ENCODE measurements around the gene PRSS36. TPM values are rescaled to one million over a fixed set of nuclear protein-coding genes. Genes with fewer than 3 reads are reported as not detected.

PRSS36 gene
- polyA plus RNA-seq, 1 donor = 2.0 TPM

GRCh38 chr16:31134091-31134571, 15.7 kb downstream of the PRSS36 start:
- peak in 1 of 2 donors; percentile 26 for DNase-seq
- Histone ChIP-seq H3K9me3 (ENCODE audit: control insufficient read depth, low read depth, low read length) (no peaks in the 10 kb centered on the region), H3K4me3 (ENCODE audit: low read length) (peak overlapping the region; percentile 80), H3K4me1 (ENCODE audit: control insufficient read depth, insufficient read depth, low read length) (peaks cover 71% of the 10 kb centered on the region), H3K27me3 (ENCODE audit: control insufficient read depth, insufficient read depth, low read length) (no peaks in the 10 kb centered on the region), H3K27ac (ENCODE audit: low read length) (peak overlapping the region; percentile 97), H3K36me3 (ENCODE audit: control insufficient read depth, insufficient read depth, low read length) (peaks cover 50% of the 10 kb centered on the region)
- no CpG with 5 or more reads among the region's 5 CpGs for WGBS (ENCODE audit: insufficient coverage, low lambda C conversion rate)

- no peaks in the 10 kb centered on the region for H3K27me3 ChIP-seq (ENCODE audit: control insufficient read depth, insufficient read depth, low read length)
- peak overlapping the region; percentile 80 for H3K4me3 ChIP-seq (ENCODE audit: low read length)
- H3K4me1 ChIP-seq (ENCODE audit: control insufficient read depth, insufficient read depth, low read length) = peaks cover 71% of the 10 kb centered on the region
- H3K27ac ChIP-seq (ENCODE audit: low read length) = peak overlapping the region; percentile 97
- H3K36me3 ChIP-seq (ENCODE audit: control insufficient read depth, insufficient read depth, low read length) = peaks cover 53% of the 10 kb centered on the region
- no CpG with 5 or more reads among the region's 6 CpGs for WGBS (ENCODE audit: insufficient coverage, low lambda C conversion rate)
- no peaks in the 10 kb centered on the region for H3K9me3 ChIP-seq (ENCODE audit: control insufficient read depth, low read depth, low read length)
- DNase-seq = no peak
Observed at GRCh38 chr16:31133046-31133501, 16.8 kb downstream of the PRSS36 start.

DNA sequence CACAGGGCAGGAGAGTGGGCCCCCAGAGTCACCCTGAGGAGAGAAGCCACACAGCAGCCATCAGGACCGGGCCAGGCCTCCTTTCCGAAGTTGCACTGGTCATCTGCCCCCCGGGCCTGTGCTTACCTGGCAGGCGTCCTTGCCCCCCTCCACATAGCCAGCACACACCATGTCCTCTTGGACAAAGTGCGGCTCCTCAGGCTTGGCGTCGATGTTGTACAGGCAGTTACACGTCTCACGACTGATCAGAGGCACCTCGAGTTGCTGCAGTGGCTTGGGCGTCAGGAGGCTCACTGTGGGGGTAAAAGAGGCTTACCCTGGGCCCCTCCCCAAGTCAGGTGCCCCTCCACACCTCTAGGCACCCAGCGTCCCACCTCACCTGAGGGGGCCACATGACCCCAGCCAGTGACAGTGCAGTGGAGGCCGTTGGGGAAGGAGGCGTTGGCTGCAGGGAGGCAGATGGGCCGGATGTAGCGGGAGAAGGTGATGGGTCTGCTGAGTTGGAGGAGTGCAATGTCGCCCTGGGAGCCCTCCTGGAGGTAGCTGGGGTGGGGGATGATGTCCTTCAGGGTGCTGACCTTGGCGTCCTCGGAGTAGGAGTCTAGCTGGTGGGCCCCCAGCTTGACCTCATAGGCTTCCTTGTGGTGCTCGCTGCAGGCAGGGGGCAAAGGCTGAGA, 17.4 kb downstream of the PRSS36 start:
- H3K27ac ChIP-seq (ENCODE audit: low read length) = peak overlapping the region; percentile 97
- H3K27me3 ChIP-seq (ENCODE audit: control insufficient read depth, insufficient read depth, low read length) = no peaks in the 10 kb centered on the region
- no CpG with 5 or more reads among the region's 20 CpGs for WGBS (ENCODE audit: insufficient coverage, low lambda C conversion rate)
- H3K9me3 ChIP-seq (ENCODE audit: control insufficient read depth, low read depth, low read length) = no peaks in the 10 kb centered on the region
- DNase-seq = no peak
- peaks cover 59% of the 10 kb centered on the region for H3K36me3 ChIP-seq (ENCODE audit: control insufficient read depth, insufficient read depth, low read length)
- H3K4me3 ChIP-seq (ENCODE audit: low read length) = no peak overlapping the region
- peaks cover 75% of the 10 kb centered on the region for H3K4me1 ChIP-seq (ENCODE audit: control insufficient read depth, insufficient read depth, low read length)

DNA sequence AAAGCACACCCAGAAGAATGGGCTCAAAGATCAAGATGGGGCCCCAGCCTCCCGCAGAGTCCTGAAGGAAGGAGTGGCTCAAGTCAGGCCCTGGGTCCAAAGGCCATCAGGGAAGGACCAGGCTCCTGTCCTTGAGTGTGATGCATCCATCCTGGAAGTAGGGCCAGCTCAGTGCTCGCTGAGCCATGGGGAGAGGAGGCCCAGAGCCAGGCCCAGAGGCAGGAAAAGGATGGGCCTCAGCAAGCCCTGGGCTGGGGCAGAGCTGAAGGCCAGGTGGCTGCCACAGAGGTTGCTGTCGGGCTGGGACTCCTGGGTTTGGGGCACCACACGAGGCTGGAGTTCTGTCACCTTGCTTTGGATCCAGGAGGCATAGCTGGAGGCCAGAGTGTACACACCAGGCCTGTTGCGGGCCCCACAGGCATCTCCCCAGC, 18.0 kb downstream of the PRSS36 start:
- Histone ChIP-seq H3K4me1 (ENCODE audit: control insufficient read depth, insufficient read depth, low read length) (peaks cover 78% of the 10 kb centered on the region), H3K4me3 (ENCODE audit: low read length) (no peak overlapping the region)
- DNase-seq = peak; percentile 93 to 97

DNA sequence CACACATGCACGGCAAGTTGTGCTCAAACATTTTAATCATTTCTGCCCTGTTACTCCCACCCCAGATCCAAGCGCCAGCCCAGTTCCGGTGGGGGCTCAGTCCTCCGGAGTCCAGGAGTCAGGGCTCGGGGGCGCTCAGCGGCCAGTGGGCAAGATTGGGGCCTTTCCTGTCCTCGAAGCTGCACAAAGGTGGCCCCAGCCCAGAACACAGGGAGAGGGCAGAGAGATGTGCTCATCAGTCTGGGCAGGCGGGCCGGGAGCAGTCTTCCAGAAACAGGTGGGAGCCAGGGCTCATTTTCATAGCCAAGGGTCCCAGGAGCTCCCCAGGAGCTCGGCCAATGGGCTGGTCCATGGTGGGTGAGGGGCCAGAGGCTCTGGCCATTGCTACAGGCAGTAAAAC, 18.4 kb downstream of the PRSS36 start:
- Histone ChIP-seq H3K27ac (ENCODE audit: low read length) (peak overlapping the region; percentile 97), H3K27me3 (ENCODE audit: control insufficient read depth, insufficient read depth, low read length) (no peaks in the 10 kb centered on the region), H3K4me3 (ENCODE audit: low read length) (peak overlapping the region; percentile 17), H3K9me3 (ENCODE audit: control insufficient read depth, low read depth, low read length) (no peaks in the 10 kb centered on the region), H3K36me3 (ENCODE audit: control insufficient read depth, insufficient read depth, low read length) (peaks cover 67% of the 10 kb centered on the region), H3K4me1 (ENCODE audit: control insufficient read depth, insufficient read depth, low read length) (peaks cover 75% of the 10 kb centered on the region)
- DNase-seq = no peak
- no CpG with 5 or more reads among the region's 11 CpGs for WGBS (ENCODE audit: insufficient coverage, low lambda C conversion rate)

More for the DNA sequence above, 18.0 kb downstream of the PRSS36 start:
- Histone ChIP-seq H3K27ac (ENCODE audit: low read length) (peak overlapping the region; percentile 97), H3K27me3 (ENCODE audit: control insufficient read depth, insufficient read depth, low read length) (no peaks in the 10 kb centered on the region), H3K36me3 (ENCODE audit: control insufficient read depth, insufficient read depth, low read length) (peaks cover 65% of the 10 kb centered on the region), H3K9me3 (ENCODE audit: control insufficient read depth, low read depth, low read length) (no peaks in the 10 kb centered on the region)
- no CpG with 5 or more reads among the region's 5 CpGs for WGBS (ENCODE audit: insufficient coverage, low lambda C conversion rate)

- Histone ChIP-seq H3K4me1 (ENCODE audit: control insufficient read depth, insufficient read depth, low read length) (peaks cover 70% of the 10 kb centered on the region), H3K4me3 (ENCODE audit: low read length) (peak overlapping the region; percentile 17), H3K27ac (ENCODE audit: low read length) (peak overlapping the region; percentile 97), H3K36me3 (ENCODE audit: control insufficient read depth, insufficient read depth, low read length) (peaks cover 72% of the 10 kb centered on the region), H3K27me3 (ENCODE audit: control insufficient read depth, insufficient read depth, low read length) (no peaks in the 10 kb centered on the region), H3K9me3 (ENCODE audit: control insufficient read depth, low read depth, low read length) (no peaks in the 10 kb centered on the region)
- DNase-seq = peak; percentile 90 to 94
- no CpG with 5 or more reads among the region's 6 CpGs for WGBS (ENCODE audit: insufficient coverage, low lambda C conversion rate)
Observed at GRCh38 chr16:31130899-31131298, 19.0 kb downstream of the PRSS36 start.

DNA sequence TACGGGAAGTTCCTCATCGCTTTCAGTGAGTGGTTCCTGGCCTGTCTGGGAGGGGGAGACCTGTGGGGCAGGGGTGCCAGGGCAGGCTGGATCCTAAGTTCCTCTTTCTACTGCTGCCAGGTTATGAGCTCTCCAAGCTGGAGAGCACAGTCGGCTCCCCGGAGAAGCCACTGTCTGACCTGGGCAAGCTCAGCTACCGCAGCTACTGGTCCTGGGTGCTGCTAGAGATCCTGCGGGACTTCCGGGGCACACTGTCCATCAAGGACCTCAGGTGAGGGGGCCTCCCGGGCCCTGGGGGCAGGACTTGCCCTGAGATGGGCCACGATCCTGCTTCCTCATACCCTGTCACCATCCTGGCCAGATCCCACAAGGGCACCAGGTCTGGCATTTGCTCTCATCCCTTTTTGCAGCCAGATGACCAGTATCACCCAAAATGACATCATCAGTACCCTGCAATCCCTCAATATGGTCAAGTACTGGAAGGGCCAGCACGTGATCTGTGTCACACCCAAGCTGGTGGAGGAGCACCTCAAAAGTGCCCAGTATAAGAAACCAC, 19.5 kb downstream of the PRSS36 start:
- H3K4me1 ChIP-seq (ENCODE audit: control insufficient read depth, insufficient read depth, low read length) = peaks cover 67% of the 10 kb centered on the region
- WGBS (ENCODE audit: insufficient coverage, low lambda C conversion rate) = no CpG with 5 or more reads among the region's 10 CpGs
- H3K9me3 ChIP-seq (ENCODE audit: control insufficient read depth, low read depth, low read length) = no peaks in the 10 kb centered on the region
- H3K27ac ChIP-seq (ENCODE audit: low read length) = peak overlapping the region; percentile 97
- no peak overlapping the region for H3K4me3 ChIP-seq (ENCODE audit: low read length)
- no peak for DNase-seq
- no peaks in the 10 kb centered on the region for H3K27me3 ChIP-seq (ENCODE audit: control insufficient read depth, insufficient read depth, low read length)
- H3K36me3 ChIP-seq (ENCODE audit: control insufficient read depth, insufficient read depth, low read length) = peaks cover 72% of the 10 kb centered on the region

DNA sequence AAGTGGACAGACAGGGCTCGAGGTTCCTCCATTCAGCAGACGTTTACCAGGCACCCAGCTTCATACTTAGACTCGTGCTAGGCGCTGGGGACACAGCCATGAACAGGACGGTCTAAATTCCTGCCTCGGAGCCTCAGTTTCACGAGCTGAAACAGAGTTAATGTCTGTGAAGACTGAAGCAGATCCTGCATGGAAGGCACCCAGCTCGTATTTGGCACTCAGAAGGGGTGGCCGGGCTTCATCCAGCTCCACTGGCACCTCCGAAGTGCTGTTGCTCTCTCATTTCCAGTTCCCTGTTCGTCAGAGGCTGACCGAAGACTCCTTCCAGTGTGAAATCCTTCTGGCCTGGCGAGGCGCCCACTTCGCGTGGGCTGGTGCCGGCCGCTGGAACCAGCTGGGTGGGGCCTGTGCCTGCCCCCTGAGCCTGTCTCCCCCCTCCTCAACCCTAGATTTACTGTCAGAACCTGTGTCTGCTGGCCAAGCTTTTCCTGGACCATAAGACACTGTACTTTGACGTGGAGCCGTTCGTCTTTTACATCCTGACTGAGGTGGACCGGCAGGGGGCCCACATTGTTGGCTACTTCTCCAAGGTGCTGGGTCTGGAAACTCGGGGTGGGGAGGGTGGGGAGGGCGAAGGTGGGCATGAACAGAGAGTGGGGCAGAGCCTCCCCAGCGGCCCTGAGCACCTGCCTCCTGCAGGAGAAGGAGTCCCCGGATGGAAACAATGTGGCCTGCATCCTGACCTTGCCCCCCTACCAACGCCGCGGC, 20.1 kb downstream of the PRSS36 start:
- H3K9me3 ChIP-seq (ENCODE audit: control insufficient read depth, low read depth, low read length) = no peaks in the 10 kb centered on the region
- peaks cover 76% of the 10 kb centered on the region for H3K36me3 ChIP-seq (ENCODE audit: control insufficient read depth, insufficient read depth, low read length)
- DNase-seq = peak in 1 of 2 donors; percentile 42
- H3K4me1 ChIP-seq (ENCODE audit: control insufficient read depth, insufficient read depth, low read length) = peaks cover 67% of the 10 kb centered on the region
- WGBS (ENCODE audit: insufficient coverage, low lambda C conversion rate) = no CpG with 5 or more reads among the region's 29 CpGs
- H3K27ac ChIP-seq (ENCODE audit: low read length) = peak overlapping the region; percentile 97
- H3K4me3 ChIP-seq (ENCODE audit: low read length) = no peak overlapping the region
- no peaks in the 10 kb centered on the region for H3K27me3 ChIP-seq (ENCODE audit: control insufficient read depth, insufficient read depth, low read length)

DNA sequence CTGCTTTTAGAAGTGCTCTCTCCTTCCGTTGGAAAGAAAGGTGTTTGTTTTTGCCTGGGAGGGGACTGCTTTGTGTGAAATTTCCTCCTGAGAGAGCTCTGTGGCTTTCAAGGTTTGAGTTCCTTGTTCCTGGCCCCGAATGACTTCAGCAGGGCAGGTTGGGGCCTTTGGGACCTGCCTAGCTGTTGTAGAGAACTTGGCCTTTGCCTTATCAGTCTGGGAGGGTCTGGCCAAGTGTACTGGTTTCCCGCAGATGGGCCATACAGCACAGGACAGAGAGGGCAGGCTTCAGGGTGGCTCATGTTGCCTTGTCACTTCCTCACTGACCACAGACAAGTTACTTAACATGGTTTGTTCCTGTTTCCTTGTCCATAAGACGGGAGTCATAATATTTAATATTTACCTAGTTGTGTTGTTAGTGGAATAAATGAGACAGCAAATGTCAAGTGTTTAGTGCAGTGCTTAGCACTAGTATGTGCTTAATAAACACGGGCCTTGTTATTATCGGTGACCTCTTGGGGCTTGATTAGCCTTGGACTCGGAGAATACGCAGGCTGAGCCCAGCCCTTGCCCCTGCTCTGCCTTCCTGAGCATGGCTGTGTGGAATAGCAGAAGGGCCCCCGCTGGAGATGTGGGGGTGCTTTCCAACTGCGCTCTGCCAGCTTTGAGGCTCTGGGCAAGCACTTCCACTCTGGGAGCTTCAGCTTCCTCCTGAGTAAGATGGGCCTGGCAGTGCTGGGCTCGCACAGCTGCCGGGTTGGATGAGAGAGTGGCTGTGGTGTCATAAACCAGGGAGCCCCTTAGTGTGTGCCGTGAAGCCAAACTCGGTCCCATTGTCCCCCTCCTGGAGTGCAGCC, 20.9 kb downstream of the PRSS36 start:
- Histone ChIP-seq H3K4me1 (ENCODE audit: control insufficient read depth, insufficient read depth, low read length) (peaks cover 65% of the 10 kb centered on the region), H3K27me3 (ENCODE audit: control insufficient read depth, insufficient read depth, low read length) (no peaks in the 10 kb centered on the region), H3K9me3 (ENCODE audit: control insufficient read depth, low read depth, low read length) (no peaks in the 10 kb centered on the region), H3K36me3 (ENCODE audit: control insufficient read depth, insufficient read depth, low read length) (peaks cover 79% of the 10 kb centered on the region), H3K27ac (ENCODE audit: low read length) (peak overlapping the region; percentile 97), H3K4me3 (ENCODE audit: low read length) (no peak overlapping the region)
- WGBS (ENCODE audit: insufficient coverage, low lambda C conversion rate) = no CpG with 5 or more reads among the region's 14 CpGs
- peak in 1 of 2 donors; percentile 83 for DNase-seq

Data from large intestine (tissue), 3 donors.